GM23248 (cell line): ENCODE data around the gene RASGRP1. TPM values are rescaled to one million over a fixed set of nuclear protein-coding genes. Genes with fewer than 3 reads are reported as not detected.

Experiments
- DNase-seq: peaks from one replicate; pipeline ENCODE4 v3.0.0-alpha.2; 2015
- H2AFZ ChIP-seq: fragments of 200-600 bp; sonication (generic); 2 replicates; pipeline ENCODE4 v1.6.1; 2016; ENCODE audit warnings: antibody characterized with exemption
- H3F3A ChIP-seq: fragments of 200-600 bp; sonication (generic); 2 replicates; pipeline ENCODE4 v1.6.1; 2016; ENCODE audit warnings: mild to moderate bottlenecking, antibody characterized with exemption, mixed run types; ENCODE audit not compliant: insufficient read depth
- H3K27ac ChIP-seq: fragments of 200-600 bp; sonication (generic); 2 replicates; pipeline ENCODE4 v1.5.1; 2016; ENCODE audit warnings: mild to moderate bottlenecking
- H3K27me3 ChIP-seq: fragments of 200-600 bp; sonication (generic); replicated peaks from 2 replicates; pipeline ENCODE4 v1.6.1; 2016; ENCODE audit warnings: mild to moderate bottlenecking; ENCODE audit not compliant: insufficient read depth
- H3K36me3 ChIP-seq: fragments of 200-600 bp; sonication (generic); 2 replicates; pipeline ENCODE4 v1.6.1; 2016; ENCODE audit warnings: low read depth, mild to moderate bottlenecking
- H3K4me1 ChIP-seq: fragments of 200-600 bp; sonication (generic); 2 replicates; pipeline ENCODE4 v1.6.1; 2016; ENCODE audit warnings: mild to moderate bottlenecking; ENCODE audit not compliant: insufficient read depth
- H3K4me2 ChIP-seq: fragments of 200-600 bp; sonication (generic); one replicate; pipeline ENCODE4 v1.6.1; 2016; ENCODE audit warnings: mild to moderate bottlenecking; ENCODE audit not compliant: unreplicated experiment
- H3K4me3 ChIP-seq: fragments of 200-600 bp; sonication (generic); 2 replicates; pipeline ENCODE4 v1.5.1; 2016; ENCODE audit warnings: mild to moderate bottlenecking
- H3K79me2 ChIP-seq: fragments of 200-600 bp; sonication (generic); 2 replicates; pipeline ENCODE4 v1.6.1; 2016; ENCODE audit warnings: mild to moderate bottlenecking; ENCODE audit not compliant: insufficient read depth
- H3K9ac ChIP-seq: fragments of 200-600 bp; sonication (generic); 2 replicates; pipeline ENCODE4 v1.6.1; 2016; ENCODE audit warnings: mild to moderate bottlenecking
- H3K9me2 ChIP-seq: fragments of 200-600 bp; sonication (generic); 2 replicates; pipeline ENCODE4 v1.6.1; 2016; ENCODE audit warnings: mixed run types, mild to moderate bottlenecking, moderate library complexity; ENCODE audit not compliant: insufficient read depth
- H3K9me3 ChIP-seq: fragments of 200-600 bp; sonication (generic); one replicate; pipeline ENCODE4 v1.6.1; 2017; ENCODE audit warnings: low read depth
- H4K20me1 ChIP-seq: fragments of 200-600 bp; sonication (generic); 2 replicates; pipeline ENCODE4 v1.6.0; 2016; ENCODE audit not compliant: insufficient read depth
- EZH2 ChIP-seq: fragments of 200-600 bp; sonication (generic); IDR thresholded peaks from 2 replicates; pipeline ENCODE4 v1.6.1; 2018; ENCODE audit warnings: antibody characterized with exemption, mild to moderate bottlenecking; ENCODE audit not compliant: insufficient read depth, poor library complexity, severe bottlenecking
- EZH2phosphoT487 ChIP-seq: fragments of 200-600 bp; sonication (generic); IDR thresholded peaks from 2 replicates; pipeline ENCODE4 v1.6.1; 2018; ENCODE audit warnings: antibody characterized with exemption, moderate library complexity, mild to moderate bottlenecking, low read depth; ENCODE audit not compliant: insufficient read depth
- WGBS, 2 experiments: methylation state at CpG; one replicate each; pipeline ENCODE4 v1.1.6; 2015 to 2017; ENCODE audit warnings: low lambda C conversion rate in 2 of 2, low coverage in 1 of 2; ENCODE audit errors: missing lambda C conversion rate in 2 of 2; 5-methylcytosine and 5-hydroxymethylcytosine counted together
- in situ Hi-C: fragments of 300-500 bp; cut with MboI; formaldehyde crosslinking; loops from 2 replicates; pipeline ENCODE4 v1.15.0; 2020
- polyA plus RNA-seq: library from polyadenylated mRNA; unstranded; fragments of >200 nt; fragmentation: Nextera tagmentation; extraction: Ambion mirVana; gene quantifications from 2 replicates; pipeline ENCODE4 v1.2.1, GENCODE V29; 2016
- total RNA-seq: library from RNA; depleted of rRNA; stranded (reverse); fragments of >200 nt; shearing (Covaris generic); gene quantifications from 2 replicates; pipeline ENCODE4 v1.2.3, GENCODE V29; 2014

RASGRP1 gene
- total and polyA plus RNA-seq, 2 experiments from 2014 or later: 0.58 to 1.5 TPM

GRCh38 chr15:38508647-38509046 lies 56.0 kb downstream of the RASGRP1 start:
- WGBS, 2 experiments: 53 to 59% methylated on average over 3 of the region's 3 CpGs
- Histone ChIP-seq H3K4me1 (no peaks in the 10 kb centered on the region), H3K4me3 (no peak overlapping the region), H3F3A (no peaks in the 10 kb centered on the region), H3K27ac (no peak overlapping the region), H3K9me2 (no peaks in the 10 kb centered on the region), H4K20me1 (no peaks in the 10 kb centered on the region), H3K9ac (no peak overlapping the region), H3K79me2 (no peaks in the 10 kb centered on the region), H3K36me3 (no peaks in the 10 kb centered on the region), H3K4me2 (no peak overlapping the region), H3K27me3 (no peaks in the 10 kb centered on the region), H2AFZ (no peak overlapping the region), H3K9me3 (no peaks in the 10 kb centered on the region)
- no peak for TF ChIP-seq EZH2
- TF ChIP-seq EZH2phosphoT487: no peak
- in situ Hi-C loops: no loop called here
- DNase-seq: no peak

GRCh38 chr15:38507570-38507969 lies 57.0 kb downstream of the RASGRP1 start:
- Histone ChIP-seq H3K27ac (no peak overlapping the region), H2AFZ (no peak overlapping the region), H3K4me3 (no peak overlapping the region), H3K9me3 (no peaks in the 10 kb centered on the region), H4K20me1 (no peaks in the 10 kb centered on the region), H3K4me2 (no peak overlapping the region), H3K27me3 (no peaks in the 10 kb centered on the region), H3K79me2 (no peaks in the 10 kb centered on the region), H3K9me2 (no peaks in the 10 kb centered on the region), H3F3A (no peaks in the 10 kb centered on the region), H3K4me1 (no peaks in the 10 kb centered on the region), H3K9ac (no peak overlapping the region), H3K36me3 (no peaks in the 10 kb centered on the region)
- DNase-seq: no peak
- 86 to 92% methylated on average over 7 of the region's 7 CpGs for WGBS, 2 experiments
- TF ChIP-seq EZH2phosphoT487 (no peak), EZH2 (no peak)
- in situ Hi-C loops: no loop called here

- no peaks in the 10 kb centered on the region for H3K9me3 ChIP-seq
- no peaks in the 10 kb centered on the region for H3K9me2 ChIP-seq
- in situ Hi-C loops: no loop called here
- H3K4me3 ChIP-seq: no peak overlapping the region
- H3K4me1 ChIP-seq: no peaks in the 10 kb centered on the region
- no peaks in the 10 kb centered on the region for H3K27me3 ChIP-seq
- no peaks in the 10 kb centered on the region for H3K36me3 ChIP-seq
- H3K9ac ChIP-seq: no peak overlapping the region
- 60 to 63% methylated on average over 4 of the region's 4 CpGs for WGBS, 2 experiments
- H3K4me2 ChIP-seq: no peak overlapping the region
- H2AFZ ChIP-seq: no peak overlapping the region
- no peaks in the 10 kb centered on the region for H3F3A ChIP-seq
- TF ChIP-seq EZH2phosphoT487 (no peak), EZH2 (no peak)
- no peak overlapping the region for H3K27ac ChIP-seq
- H3K79me2 ChIP-seq: no peaks in the 10 kb centered on the region
- no peak for DNase-seq
- H4K20me1 ChIP-seq: no peaks in the 10 kb centered on the region
These were observed 57.6 kb downstream of the RASGRP1 start for GRCh38 chr15:38506997-38507396.

- Histone ChIP-seq H3K4me1 (no peaks in the 10 kb centered on the region), H3K4me2 (no peak overlapping the region), H3K9me3 (no peaks in the 10 kb centered on the region), H3K36me3 (no peaks in the 10 kb centered on the region), H3K4me3 (no peak overlapping the region), H3K9ac (no peak overlapping the region), H4K20me1 (no peaks in the 10 kb centered on the region), H3K9me2 (no peaks in the 10 kb centered on the region), H3F3A (no peaks in the 10 kb centered on the region), H3K79me2 (no peaks in the 10 kb centered on the region), H3K27me3 (no peaks in the 10 kb centered on the region), H2AFZ (no peak overlapping the region), H3K27ac (no peak overlapping the region)
- DNase-seq: no peak
- WGBS, 2 experiments: 83 to 89% methylated on average over 4 of the region's 4 CpGs
- no peak for TF ChIP-seq EZH2
- TF ChIP-seq EZH2phosphoT487: no peak
- in situ Hi-C loops: no loop called here
These were observed 59.7 kb downstream of the RASGRP1 start for GRCh38 chr15:38504680-38505467.

DNA sequence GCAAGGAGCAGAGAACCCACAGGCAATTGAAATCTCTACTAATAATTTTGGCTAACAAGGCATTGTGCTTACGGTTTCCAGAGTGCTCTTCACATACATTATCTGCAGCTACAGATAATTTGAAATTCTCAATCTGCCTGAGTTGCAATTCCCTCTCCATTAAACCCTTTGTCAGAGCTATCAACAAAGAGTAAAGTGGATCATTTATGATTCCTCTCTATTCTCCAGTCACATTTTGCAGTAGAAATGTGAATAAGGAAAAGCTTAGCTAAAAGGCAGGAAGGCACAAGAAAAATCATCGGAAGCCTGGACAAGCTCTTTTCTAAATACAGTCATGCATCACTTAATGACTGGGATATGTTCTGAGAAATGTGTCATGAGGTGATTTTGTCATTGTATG lies 61.1 kb downstream of the RASGRP1 start:
- no peak overlapping the region for H2AFZ ChIP-seq
- no peak overlapping the region for H3K27ac ChIP-seq
- H3K9me3 ChIP-seq: no peaks in the 10 kb centered on the region
- no peak for TF ChIP-seq EZH2phosphoT487
- no peak for TF ChIP-seq EZH2
- no peaks in the 10 kb centered on the region for H3K9me2 ChIP-seq
- H3K79me2 ChIP-seq: no peaks in the 10 kb centered on the region
- H3F3A ChIP-seq: no peaks in the 10 kb centered on the region
- no peaks in the 10 kb centered on the region for H3K36me3 ChIP-seq
- H3K4me3 ChIP-seq: no peak overlapping the region
- no peaks in the 10 kb centered on the region for H4K20me1 ChIP-seq
- H3K27me3 ChIP-seq: no peaks in the 10 kb centered on the region
- no peak overlapping the region for H3K9ac ChIP-seq
- in situ Hi-C loops: no loop called here
- no peak overlapping the region for H3K4me2 ChIP-seq
- no peaks in the 10 kb centered on the region for H3K4me1 ChIP-seq
- DNase-seq: no peak
- WGBS, 2 experiments: 59 to 61% methylated on average over 2 of the region's 2 CpGs
